HG02852 (cell line): ENCODE data around the gene ISM2.

ENCODE experiments used
- ATAC-seq: cut with Tn5 transposase; IDR thresholded peaks from one replicate; pipeline ENCODE4 v1.9.1; 2021; ENCODE audit warnings: mild to moderate bottlenecking, moderate library complexity; ENCODE audit not compliant: unreplicated experiment

Gene ISM2

DNA sequence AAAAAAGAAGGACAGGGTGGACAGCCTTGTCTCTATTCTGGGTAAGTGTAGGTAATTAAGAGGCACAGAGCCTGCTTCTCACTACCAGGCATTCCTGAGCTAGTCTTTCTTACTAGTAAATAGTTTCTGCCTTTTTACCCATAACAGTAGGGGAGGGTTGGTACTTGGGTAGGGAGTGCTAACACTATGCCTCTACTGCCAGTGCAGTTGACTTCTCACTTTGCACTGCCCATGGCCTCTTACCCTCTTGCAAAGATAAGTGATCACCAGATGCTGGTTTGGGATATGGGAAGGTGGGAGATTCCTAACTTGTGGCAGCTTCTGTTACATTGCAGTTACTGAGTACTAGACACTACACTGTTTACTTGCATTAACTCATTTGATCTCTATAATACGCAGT, 29.1 kb downstream of the ISM2 start:
- no peak for ATAC-seq

DNA sequence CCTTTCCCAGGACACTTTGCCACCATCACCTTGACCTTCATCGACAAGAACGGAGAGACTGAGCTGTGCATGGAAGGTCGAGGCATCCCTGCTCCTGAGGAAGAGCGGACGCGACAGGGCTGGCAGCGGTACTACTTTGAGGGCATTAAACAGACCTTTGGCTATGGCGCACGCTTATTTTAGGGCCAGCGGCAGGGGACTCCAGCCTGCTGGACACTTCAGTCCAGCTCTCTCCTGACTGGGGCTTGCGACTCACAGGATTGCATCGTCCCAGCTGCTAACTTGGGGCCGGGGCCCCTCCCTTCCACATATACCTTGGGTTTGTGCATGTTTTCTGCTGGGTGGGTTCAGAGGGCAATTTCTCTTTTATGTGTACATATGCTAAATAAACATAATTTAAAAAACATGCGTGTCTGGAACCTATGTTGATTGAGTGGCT, 29.5 kb downstream of the ISM2 start:
- ATAC-seq, result no peak

GRCh38 chr14:77467801-77468200, 30.8 kb downstream of the ISM2 start:
- no peak for ATAC-seq

DNA sequence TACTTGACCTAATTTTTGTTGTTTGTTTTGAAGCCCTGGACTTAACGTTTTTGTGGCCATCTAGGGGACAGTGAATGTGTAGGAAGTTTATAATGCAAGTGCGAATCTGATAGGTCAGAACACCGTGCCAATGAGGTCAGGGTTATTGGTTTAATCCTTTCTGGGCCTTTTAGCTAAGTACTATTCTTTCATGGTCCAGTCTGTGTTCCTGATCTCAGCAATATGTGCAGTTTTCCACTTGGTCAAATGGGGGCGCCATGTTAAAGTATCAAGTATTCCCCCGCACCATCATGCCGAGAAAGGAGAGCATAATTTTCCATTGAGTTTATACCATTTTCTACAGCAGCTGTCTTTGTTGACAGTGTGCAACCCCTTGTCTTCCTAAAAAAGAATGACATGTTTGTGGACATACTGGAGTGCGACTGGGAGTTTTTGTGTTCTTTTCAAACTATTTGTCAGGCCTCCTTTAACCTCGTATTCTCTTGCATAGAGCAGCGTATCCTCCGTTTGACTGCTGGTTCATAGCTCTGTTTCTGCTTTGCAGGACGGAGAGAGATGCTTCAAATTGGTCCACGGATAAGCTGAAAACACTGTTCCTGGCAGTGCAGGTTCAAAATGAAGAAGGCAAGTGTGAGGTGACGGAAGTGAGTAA, 39.4 kb downstream of the ISM2 start:
- no peak for ATAC-seq

- peak; percentile 8 for ATAC-seq
Measured at GRCh38 chr14:77458249-77458950, 40.2 kb downstream of the ISM2 start.

GRCh38 chr14:77457522-77458248, 40.9 kb downstream of the ISM2 start, which contains the start of the genes AHSA1 and VIPAS39:
Gene AHSA1 (plus strand): TSS chr14:77458093. CDS start chr14:77458190, 97 bp downstream.
Gene VIPAS39 (minus strand): TSS chr14:77457601. CDS start chr14:77454102, 3,499 bp downstream.
- peak; percentile 90 for ATAC-seq

DNA sequence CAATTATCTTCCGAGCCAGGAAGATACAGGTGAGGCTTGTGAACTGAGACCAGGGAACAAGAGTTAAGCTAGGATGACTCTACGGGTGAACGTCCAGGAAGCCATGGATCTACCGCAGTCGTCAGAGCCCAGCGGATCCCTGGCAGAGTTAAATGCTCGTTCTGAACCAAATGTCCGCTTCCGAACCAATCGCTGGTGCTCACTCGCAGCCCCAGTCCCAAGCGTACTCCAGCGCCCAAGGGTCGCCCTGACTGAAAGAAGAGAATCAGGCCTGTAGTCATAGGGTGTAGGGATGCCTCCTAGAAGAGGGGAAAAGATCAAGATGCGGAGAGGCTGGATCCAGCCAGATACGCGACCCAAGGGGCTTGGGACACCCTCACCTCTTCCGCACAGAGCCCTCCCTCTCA, 41.5 kb downstream of the ISM2 start:
- ATAC-seq, result no peak

- ATAC-seq, result no peak
Measured at GRCh38 chr14:77455966-77456640, 42.5 kb downstream of the ISM2 start.

- ATAC-seq, result no peak
Measured at GRCh38 chr14:77442196-77442595, 56.4 kb downstream of the ISM2 start.

GRCh38 chr14:77439861-77440260, 58.8 kb downstream of the ISM2 start:
- ATAC-seq, result no peak

GRCh38 chr14:77438596-77438995, 60.0 kb downstream of the ISM2 start:
- ATAC-seq, result no peak

GRCh38 chr14:77436042-77436441, 62.6 kb downstream of the ISM2 start:
- ATAC-seq, result no peak

DNA sequence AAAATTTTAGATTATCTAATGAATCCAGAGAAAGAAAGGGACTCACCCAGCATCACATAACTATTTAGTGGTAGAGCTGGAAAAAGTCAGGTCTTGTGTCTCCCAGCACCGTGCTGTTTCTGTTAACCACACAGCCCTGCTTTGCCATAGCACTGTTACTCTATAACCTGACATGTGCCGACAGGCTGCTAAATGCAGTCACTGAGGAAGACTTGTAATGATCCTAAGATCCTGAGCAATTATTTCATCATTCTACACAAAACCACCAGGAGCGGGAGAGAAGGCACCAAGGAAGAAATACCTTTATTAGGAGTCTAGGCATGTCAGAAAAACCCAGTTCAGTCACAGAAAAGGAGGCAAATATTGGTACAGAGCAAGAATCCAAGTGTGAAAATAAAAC, 72.2 kb downstream of the ISM2 start:
- ATAC-seq, result no peak

- ATAC-seq, result no peak
Measured at GRCh38 chr14:77424862-77425261, 73.8 kb downstream of the ISM2 start.
